GM19238 (cell line): ENCODE data around the gene PLPP2.

Experiments
- DNase-seq: peaks from one replicate; pipeline ENCODE4 v3.0.0; 2011; ENCODE audit warnings: low spot score; ENCODE audit not compliant: insufficient read length

PLPP2 gene

DNA sequence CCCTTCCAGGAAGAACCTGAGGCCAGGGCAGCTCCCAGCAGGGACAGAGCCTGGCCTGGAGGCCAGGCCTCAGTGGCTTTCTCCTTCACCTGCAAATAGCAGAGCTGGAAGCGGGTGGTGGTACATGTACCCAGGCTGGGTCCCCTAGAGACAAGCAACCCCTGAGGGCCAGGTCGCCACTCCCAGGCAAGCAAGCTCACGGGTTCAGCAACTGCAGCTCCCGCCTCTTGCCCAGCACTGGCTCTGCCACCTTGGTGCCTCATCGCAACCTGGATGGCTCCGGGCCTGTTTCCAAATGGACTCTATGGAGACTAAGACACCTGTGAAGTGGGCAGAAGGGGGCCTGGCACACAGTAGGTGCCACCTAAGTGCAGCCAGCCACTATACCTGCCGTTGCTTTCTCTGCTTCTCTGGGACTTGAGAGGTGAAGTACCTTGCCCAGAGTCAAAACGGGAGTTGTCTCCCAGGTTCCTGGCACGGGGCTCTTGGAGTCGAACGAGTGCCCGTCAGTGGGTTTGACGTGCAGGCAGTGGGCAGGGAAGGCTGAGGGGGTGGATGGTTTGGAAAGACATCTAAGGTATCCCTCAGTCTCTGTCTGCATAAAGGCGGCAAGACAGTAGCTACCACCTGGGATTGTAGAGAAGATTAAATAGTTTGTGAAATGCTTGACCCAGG is 2.4 kb upstream of the PLPP2 start:
- DNase-seq: no peak

DNA sequence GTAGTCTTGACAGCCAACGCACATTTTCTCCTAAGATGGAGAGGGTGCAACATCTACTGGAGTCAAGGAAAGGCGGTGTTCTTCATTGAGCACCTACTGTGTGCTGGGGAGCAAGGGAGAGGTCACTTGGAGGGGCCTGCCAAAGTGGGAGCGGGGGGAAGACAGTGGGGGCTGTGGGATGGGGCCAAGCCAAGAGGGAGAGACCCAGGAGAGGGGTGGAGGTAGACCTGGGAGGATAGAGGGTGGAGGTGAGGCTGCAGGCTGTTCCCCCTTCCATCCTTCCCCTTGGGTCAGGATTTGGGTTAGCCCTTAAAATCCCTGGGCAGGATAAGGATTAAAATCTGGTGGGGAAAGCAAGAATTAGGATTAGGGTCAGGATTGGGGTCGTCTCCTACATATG is 1.7 kb upstream of the PLPP2 start:
- DNase-seq: no peak

DNA sequence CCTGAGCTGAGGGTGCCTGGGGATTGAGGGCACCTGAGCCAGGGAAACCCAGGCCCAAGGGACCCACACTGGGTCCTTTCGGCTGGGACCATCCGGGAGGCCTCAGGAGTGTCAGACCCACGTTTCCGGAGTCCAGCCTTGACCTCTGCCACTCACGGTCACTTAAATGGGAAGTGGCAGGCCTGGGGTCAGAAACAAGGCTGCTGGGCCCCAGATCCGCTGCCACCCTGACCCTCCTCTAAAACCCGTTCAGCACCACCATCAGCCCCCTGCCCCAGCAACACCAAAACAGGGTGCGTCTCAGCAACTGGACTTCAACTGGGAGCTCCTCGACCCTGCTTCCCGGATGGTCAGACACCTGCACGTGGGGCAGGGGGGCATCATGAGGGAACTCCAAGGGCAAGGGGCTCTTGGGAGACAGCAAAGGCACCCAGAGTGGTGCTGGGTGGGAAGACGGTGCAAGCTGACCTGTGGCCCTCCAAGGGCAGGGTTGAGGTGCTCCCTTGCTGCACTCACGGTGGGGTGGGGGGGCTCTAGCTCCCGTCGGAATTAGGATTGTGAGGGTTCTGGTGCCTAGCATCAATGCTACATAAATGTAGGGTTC is 1.2 kb upstream of the PLPP2 start:
- no peak for DNase-seq

DNA sequence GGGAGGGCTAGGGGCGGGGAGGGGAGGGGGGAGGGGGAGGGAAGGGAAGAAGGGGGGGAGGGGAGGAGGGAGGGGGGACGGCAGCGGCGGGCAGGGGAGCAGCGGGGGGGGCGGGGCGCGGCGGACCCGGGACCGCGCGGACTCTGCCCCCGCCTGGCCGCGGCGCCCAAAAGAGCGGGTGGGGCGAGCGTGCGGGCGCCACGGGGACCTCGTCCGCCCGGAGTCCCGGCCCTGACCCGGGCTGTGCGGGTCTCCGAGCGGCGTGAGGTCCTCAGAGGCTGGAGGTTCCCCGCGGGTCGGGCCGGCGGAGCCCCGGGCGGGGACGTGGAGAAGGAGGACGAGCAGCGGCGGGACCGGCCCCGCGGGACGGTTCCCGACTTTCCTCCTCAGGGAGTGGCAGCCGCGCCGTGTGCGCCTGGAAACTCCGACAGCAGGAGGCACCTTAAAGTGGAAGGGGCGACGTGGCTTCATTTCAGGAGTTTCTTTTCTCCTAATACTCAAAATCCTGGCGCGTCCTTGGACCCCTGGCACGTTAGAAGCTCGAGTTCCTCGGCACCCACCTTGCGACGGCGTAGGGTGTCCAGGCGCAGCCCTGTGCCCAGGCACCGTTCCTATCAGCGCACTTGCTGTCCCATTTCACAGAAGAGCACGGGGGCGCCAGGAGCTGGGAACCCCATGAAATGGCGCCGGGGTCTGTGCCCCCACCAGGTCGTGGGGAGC is 518 bp upstream of the PLPP2 start:
- DNase-seq: no peak

DNA sequence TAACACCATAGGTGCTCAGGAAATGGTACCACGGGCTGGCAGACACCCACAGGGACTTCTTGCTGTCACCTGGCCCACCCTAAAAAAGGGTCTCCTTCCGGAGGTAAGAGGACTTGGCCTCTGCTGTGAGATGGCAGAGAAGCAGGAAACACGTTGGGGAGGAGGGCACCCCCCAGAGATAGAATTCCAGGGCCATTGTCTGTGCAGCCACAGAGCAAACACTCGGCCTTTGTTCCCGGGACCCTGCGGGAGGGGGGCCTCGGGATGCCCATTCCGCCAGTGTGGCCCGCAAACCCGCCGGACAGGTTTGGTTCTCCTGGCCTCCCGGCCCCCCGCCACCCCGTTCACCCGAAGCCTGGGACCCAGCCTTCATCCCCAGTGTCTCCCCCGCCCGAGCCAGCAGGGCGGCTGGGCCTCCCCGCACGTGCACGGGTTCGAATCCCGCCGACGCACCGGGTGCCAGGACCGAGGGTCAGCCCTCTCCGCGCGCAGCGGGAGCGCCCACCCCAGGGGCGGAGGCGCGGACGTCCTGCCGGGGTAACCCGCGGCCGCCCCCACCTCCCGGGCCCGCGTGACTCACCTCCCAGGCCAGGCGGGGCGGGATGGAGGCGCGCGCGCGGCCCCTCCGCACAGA is 714 bp downstream of the PLPP2 start:
- DNase-seq: no peak

DNA sequence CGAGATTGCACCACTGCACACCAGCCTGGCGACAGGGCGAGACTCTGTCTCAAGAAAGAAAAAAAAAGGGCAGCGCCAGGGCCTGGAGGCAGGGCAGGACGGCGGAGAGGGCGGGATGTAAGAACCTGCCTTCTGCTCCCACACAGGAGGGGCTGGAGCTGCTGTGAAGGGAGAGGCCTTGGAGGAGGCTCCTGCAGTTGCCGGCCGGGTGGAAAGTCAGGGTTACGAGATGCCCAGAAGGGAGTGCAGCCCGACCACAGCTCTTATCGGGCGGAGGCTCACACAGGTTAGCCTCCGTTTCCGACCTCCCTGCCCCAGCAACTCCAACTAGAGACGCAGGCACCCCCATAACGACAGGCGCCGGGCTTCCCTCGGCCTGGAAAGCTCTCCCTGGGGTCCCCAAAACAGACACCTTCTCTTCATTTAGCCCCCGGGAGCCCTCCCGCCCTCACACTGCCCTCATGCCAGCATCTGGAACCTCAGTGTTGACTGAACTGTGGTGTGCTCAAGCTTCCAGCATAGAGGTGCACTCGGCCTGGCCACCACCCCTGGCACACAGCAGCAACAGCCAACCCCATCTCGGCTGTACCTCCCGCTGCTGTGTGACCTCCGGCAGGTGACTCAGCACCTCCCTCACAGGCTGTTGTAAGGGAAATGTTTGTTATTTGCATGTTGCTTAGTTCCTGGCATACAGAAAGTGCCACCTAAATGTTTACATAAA is 1.4 kb downstream of the PLPP2 start:
- no peak for DNase-seq

DNA sequence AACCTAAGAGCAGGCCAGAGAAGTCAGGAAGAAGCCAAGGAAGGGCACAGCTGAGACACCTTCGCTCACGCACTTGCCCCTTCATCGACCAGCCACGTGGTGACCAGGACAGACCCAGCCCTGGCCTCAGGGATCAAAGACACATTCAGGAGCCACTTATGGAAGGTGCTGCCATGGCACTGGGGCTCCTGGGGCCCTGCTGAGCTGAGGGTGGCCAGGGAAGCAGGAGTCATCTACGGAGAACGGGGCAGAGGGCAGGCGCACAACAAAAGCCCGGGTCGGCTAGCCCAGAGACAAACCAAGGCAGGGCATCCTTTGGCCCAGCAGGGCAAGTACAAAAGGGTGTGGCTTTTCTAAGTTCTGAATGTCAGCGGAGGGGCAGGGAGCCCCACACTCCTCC is 2.3 kb downstream of the PLPP2 start:
- DNase-seq: no peak

DNA sequence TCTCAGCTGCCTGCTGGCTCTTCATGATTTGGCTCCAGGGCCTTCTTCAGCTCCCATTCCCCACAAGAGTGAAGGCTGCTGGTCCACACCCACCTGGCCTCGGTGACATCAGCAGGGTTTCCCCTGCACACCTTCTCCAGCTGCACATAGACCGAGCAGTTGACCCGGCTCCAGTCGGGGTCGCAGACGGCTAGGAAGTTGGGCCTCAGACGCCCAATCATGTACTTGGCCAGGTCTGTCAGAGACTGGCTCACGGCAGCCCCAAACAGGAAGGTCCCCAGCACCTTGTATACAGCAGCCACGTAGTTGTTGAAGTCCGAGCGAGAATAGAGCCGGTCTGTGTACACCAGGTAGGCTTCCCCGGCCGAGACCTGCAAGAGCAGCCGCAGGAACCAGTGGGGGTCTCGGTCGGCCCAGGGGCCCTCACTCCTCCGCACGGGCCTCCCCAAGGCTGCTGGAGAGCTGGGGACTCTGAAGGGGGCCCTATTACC is 3.8 kb downstream of the PLPP2 start:
- DNase-seq: no peak

DNA sequence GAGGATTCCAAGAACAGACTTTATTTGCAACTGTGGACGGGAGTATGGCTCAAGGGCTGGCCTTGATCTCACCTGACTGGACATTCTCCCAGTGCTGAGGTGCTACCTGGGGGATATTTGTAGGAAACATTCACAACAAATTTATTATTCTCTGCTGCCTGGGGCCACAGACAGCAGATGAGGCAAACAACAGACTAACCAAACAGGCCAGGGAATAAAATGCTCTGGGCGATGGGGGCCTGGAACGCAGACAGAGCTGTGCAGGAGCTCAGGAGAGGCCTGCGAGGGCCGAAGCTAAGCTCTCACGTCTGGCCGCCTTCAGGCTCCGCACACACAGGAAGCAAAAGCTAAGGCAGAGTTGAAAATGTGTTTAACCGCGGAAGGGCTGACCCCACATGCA is 7.8 kb downstream of the PLPP2 start:
- no peak for DNase-seq

DNA sequence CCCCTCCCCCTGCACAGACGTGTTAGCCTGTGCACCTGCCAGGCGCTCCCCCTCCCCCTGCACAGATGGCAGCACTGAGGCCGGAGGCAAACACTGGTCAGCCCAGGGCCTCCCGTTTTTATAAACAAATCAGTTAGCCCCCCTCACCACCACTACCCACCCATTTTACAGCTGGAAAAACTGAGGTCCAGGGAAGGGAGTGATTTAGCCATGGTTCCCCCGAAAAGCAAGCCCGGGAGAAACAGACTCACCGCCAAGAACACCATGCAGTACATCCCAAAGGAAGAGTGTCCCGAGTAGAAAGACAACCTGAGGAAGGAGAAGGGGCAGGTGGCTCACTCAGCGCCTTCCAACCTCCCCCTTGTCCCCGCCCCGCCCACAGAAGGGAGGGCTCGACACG is 8.7 kb downstream of the PLPP2 start:
- no peak for DNase-seq

DNA sequence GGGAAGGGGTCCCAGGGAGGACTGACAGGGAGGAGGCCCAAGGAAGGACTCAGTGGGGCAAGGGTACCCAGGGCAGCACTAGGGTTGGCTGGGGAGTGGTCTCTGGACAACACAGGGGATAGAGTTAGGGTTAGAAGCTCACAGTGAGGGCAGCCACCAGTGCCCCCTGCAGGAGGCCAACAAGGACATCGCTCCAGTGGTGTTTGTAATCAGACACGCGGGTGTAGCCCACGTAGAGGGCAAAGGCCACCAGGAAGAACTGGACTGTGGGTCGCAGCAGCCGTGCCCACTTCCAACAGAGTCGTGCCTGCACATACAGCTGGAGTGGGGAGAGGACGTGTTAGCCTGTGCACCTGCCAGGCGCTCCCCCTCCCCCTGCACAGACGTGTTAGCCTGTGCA is 9.2 kb downstream of the PLPP2 start:
- DNase-seq: no peak

DNA sequence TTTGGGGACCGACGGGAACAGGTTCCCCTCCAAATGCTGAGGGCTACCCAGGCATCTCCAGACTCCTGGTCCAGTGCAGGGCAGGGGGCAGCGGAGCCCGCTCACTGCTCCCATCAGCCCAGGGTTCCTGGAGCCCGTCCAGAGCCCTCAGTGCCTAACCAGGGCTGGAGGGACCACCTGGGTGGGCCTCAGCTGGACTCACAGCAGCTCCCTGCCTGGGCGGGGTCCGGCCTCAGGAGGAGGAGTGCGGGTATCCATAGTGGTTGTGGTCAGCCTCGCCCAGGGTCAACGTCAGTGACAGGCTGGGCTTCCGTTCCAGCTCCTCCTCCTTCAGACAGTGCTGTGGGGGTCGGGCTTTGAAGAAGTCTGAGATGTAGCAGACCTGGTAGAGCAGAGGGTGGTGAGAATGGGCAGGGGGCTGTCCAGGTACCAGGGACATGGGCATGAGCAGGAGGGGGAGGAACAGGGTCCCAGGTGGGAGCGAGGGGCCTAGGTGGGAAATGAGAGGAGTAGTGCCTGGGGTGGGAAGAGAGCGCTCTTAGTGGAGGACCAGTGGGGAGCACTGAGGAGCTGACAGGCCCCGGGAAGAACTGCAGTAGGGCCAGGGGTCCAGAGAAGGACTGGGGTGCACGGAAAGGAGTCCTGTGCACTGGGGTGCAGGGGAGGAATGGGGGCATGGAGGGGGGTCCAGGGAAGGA is 9.9 kb downstream of the PLPP2 start:
- DNase-seq: no peak

DNA sequence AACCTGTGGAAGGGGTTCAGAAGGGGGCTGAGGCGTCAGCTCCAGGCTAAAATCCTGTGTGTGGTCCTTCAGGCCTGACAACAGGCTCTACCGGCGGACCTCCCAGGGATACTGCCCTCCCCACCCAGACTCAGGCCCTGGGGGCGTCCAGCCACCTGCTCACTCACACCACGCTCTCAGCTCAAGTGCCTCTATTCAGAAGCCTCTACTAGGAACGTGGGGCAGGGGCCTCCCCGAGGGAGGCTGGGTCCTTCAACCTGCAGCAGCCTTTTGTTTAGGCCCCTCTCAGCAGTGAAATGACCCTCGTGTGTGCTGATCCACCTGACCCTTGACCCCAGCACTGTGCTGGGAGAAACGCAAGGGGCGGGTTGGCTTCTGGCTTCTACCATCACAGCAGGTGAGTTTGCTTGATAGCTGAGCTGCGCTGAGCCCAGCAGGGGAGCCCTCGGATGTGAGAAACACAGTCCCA is 10.6 kb downstream of the PLPP2 start:
- no peak for DNase-seq

DNA sequence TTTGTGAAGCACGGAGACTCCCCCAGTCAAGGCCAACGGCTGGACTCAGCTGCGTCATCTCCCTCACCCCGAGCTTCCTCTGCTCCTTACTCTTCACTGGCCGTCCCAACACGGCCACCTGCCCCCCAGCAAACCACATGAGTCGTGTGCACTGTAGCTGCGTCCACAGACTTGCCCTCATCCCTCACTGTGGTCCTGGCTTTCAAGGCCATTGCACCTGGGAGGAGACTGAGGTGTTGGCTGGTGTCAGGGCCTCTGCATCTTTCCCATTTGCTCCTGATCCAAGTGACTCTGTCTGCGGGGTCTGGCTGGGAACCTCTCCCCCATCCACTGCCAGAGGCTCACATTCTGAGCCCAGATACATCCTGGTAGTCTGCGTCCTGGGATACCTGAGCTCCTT is 11.5 kb downstream of the PLPP2 start:
- no peak for DNase-seq

DNA sequence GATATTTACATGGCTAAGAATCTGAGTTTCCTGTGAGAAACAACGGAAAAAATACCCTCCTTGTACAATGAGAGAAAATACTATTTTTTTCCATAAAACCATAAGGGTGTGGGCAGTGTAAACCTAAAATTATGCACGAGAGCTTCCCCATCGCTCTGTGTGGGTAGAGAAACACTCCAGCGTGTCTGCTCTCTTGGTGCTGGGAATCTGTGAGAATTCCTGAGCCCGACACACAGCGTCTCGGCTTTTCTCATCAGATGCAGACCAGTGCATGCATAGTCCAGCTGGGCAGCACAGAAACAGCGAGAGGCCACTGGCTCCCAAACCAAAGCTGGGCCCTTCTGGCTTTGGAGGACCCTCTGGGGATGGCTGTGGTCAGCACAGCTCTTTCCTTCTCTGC is 12.0 kb downstream of the PLPP2 start:
- DNase-seq: no peak

DNA sequence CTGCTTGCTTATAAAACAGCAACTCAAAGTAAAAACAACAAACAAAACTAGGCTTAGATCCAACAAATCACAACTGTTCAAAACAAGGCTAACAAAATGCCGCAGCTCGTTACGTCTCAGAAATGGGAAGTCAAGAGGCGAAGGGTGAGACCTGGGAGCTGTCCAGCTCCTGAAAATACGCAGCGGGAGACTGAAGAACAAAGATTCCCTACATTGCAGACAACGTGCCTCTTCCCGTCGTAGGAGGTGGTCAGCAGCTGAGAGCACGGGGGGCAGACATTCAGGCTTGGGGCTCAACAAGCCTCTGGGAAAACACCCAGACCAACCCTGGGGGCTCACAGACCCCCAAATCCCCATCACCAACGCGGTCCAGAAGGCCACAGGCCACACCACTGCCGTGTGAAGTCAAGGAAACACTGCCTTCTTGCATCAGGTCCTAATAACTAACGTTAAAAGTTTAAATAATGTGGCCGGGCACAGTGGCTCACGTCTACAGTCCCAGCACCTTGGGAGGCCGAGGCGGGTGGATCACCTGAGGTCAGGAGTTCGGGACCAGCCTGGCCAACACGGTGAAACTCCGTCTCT is 13.5 kb downstream of the PLPP2 start:
- no peak for DNase-seq

DNA sequence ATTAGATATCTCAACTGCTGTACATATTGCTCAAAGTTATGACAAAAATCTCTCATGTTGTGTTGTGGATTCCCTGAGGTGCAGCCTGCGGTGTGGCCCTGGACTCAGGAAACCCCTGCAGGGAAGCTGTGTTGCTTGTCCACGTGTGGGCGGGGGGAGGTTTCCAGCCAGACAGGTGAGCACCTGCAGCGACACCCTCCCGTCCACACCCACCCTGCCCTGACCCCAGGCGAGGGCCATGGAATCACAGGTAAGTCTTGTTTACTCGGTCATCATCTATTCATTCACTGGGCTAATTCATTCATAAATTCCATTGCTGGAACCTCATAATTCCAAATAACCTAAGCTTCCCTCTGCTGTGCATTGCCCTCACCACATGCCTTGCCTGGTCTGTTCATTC is 14.1 kb downstream of the PLPP2 start:
- DNase-seq: no peak

DNA sequence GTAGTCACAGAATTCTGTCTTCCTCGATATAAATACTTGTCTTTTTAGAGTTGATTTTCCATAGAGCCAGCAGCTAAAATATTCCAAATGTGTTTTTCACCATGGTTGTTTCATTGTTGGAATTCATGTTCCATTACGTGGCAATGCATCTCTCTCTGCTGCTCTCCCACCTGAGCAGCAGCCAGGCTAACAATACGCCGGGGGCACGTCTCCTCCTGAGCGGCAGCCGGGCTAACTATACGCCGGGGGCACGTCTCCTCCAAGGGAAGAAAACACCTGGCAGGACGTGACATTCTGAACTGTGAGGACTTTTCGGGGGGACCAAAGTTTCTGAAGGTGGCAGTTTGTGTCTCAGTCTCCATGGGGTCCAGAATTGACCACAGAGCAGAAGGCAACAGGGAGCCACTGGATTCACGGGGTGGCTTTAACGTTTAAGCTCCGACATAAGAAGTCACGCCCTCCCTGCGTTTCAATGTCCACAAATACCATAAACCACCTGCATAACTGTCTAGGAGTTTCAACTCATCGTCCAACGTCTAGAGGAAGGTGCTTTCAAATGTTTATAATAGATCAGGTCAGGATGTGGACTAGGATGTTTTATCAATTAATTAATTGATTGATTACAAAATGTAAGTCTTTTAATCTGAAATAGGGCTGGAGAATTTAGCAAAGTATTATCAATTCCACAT is 15.1 kb downstream of the PLPP2 start:
- DNase-seq: no peak

DNA sequence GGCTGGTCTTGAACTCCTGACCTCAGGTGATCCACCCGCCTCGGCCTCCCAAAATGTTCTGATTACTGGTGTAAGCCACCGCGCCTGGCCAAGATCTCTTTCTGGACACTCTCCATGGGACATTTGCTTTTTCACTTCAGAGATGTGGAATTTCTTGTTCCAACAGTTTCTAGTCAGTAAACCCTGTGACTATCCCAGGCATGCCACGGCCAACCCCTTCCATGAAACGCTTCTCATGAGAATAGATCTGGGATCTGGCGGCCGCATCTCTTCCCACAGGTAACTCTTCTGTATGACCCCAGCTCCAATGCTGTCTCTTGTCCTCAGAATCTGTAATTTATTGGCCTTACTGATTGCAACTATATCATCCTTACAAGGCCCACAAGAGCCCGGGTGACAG is 16.2 kb downstream of the PLPP2 start:
- no peak for DNase-seq

DNA sequence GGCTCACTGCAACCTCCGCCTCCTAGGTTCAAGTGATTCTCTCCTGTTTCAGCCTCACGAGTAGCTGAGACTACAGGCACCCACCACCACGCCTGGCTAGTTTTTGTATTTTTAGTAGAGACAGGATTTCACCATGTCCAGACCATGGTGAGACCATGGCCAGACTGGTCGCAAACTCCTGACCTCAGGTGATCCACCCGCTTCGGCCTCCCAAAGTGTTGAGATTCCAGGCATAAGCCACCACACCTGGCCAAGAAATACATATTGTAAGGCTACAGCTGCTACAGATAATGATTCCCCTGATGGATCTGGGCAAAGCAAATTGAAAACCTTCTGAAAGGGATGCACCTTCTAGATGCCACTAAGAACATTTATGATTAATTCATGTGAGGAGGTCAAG is 17.8 kb downstream of the PLPP2 start:
- DNase-seq: no peak
